Osteoblast (primary cell): ENCODE measurements around the gene FCAMR. TPM values are rescaled to one million over a fixed set of nuclear protein-coding genes. Genes with fewer than 3 reads are reported as not detected.

ENCODE experiments used
- DNase-seq: peaks from one replicate; pipeline ENCODE4 v3.0.0; 2011; ENCODE audit warnings: low spot score, mixed read lengths; ENCODE audit not compliant: insufficient read length; ENCODE audit errors: missing footprints
- H2AFZ ChIP-seq: 2 replicates; pipeline ENCODE4 v1.6.0; 2011; ENCODE audit warnings: mild to moderate bottlenecking, low read length
- H3K27ac ChIP-seq: 2 replicates; pipeline ENCODE4 v1.5.1; 2011; ENCODE audit warnings: mild to moderate bottlenecking, low read depth, low read length, moderate library complexity
- H3K27me3 ChIP-seq: 2 replicates; pipeline ENCODE4 v1.6.0; 2012; ENCODE audit warnings: mild to moderate bottlenecking, control low read depth, inconsistent platforms, low read length, moderate library complexity; ENCODE audit not compliant: insufficient read depth
- H3K36me3 ChIP-seq: 2 replicates; pipeline ENCODE4 v1.5.1; 2011; ENCODE audit warnings: mild to moderate bottlenecking, low read length, control low read depth, moderate library complexity; ENCODE audit not compliant: insufficient read depth
- H3K4me1 ChIP-seq: 2 replicates; pipeline ENCODE4 v1.5.1; 2011; ENCODE audit warnings: mild to moderate bottlenecking, low read length, control low read depth, moderate library complexity; ENCODE audit not compliant: insufficient read depth
- H3K4me2 ChIP-seq: 2 replicates; pipeline ENCODE4 v1.6.0; 2011; ENCODE audit warnings: mild to moderate bottlenecking, low read length; ENCODE audit not compliant: insufficient read depth
- H3K4me3 ChIP-seq: fragments of 200-600 bp; sonication (generic); 3 replicates; pipeline ENCODE4 v1.5.1; 2012; ENCODE audit warnings: mild to moderate bottlenecking, low read length, inconsistent platforms; ENCODE audit not compliant: insufficient read depth
- H3K79me2 ChIP-seq: 2 replicates; pipeline ENCODE4 v1.6.0; 2012; ENCODE audit warnings: mild to moderate bottlenecking, low read length, control low read depth, inconsistent platforms; ENCODE audit not compliant: insufficient read depth
- H3K9me3 ChIP-seq: 2 replicates; pipeline ENCODE4 v1.5.1; 2011; ENCODE audit warnings: low read depth, low read length, control low read depth
- H4K20me1 ChIP-seq: 2 replicates; pipeline ENCODE4 v1.6.0; 2012; ENCODE audit warnings: mild to moderate bottlenecking, low read length, control low read depth; ENCODE audit not compliant: insufficient read depth
- CTCF ChIP-seq: IDR thresholded peaks from 2 replicates; pipeline ENCODE4 v1.5.1; 2011; ENCODE audit warnings: mild to moderate bottlenecking, low read depth, low read length, moderate library complexity; ENCODE audit errors: extremely low read depth
- total RNA-seq: library from RNA; depleted of rRNA; stranded (reverse); fragments of >200 nt; gene quantifications from 2 replicates; pipeline ENCODE4 v1.2.3, GENCODE V29; 2012

Gene FCAMR
- total RNA-seq, 1 donor: not detected

- Histone ChIP-seq H3K4me1 (no peaks in the 10 kb centered on the region), H4K20me1 (no peaks in the 10 kb centered on the region), H3K79me2 (no peaks in the 10 kb centered on the region), H3K27me3 (peaks cover 4% of the 10 kb centered on the region), H3K27ac (no peak overlapping the region), H3K9me3 (no peaks in the 10 kb centered on the region), H3K36me3 (no peaks in the 10 kb centered on the region), H3K4me2 (no peak overlapping the region), H2AFZ (no peak overlapping the region), H3K4me3 (no peak overlapping the region)
- no peak for DNase-seq
- TF ChIP-seq CTCF: no peak
Measured at GRCh38 chr1:206932177-206932576, 38.1 kb downstream of the FCAMR start.

- Histone ChIP-seq H3K4me1 (no peaks in the 10 kb centered on the region), H4K20me1 (no peaks in the 10 kb centered on the region), H2AFZ (no peak overlapping the region), H3K27ac (no peak overlapping the region), H3K27me3 (peaks cover 3% of the 10 kb centered on the region), H3K9me3 (no peaks in the 10 kb centered on the region), H3K4me2 (no peak overlapping the region), H3K4me3 (no peak overlapping the region), H3K79me2 (no peaks in the 10 kb centered on the region), H3K36me3 (no peaks in the 10 kb centered on the region)
- peak; percentile 33 for TF ChIP-seq CTCF
- no peak for DNase-seq
Measured at GRCh38 chr1:206931709-206932108, 38.6 kb downstream of the FCAMR start.

- no peak overlapping the region for H3K4me2 ChIP-seq
- DNase-seq: no peak
Measured at GRCh38 chr1:206930210-206930798, 40.0 kb downstream of the FCAMR start.

GRCh38 chr1:206929524-206929923 is 40.7 kb downstream of the FCAMR start:
- Histone ChIP-seq H3K4me2 (no peak overlapping the region), H3K36me3 (no peaks in the 10 kb centered on the region), H3K4me1 (no peaks in the 10 kb centered on the region), H3K79me2 (no peaks in the 10 kb centered on the region), H3K27ac (no peak overlapping the region), H3K4me3 (no peak overlapping the region), H3K9me3 (no peaks in the 10 kb centered on the region), H2AFZ (no peak overlapping the region), H4K20me1 (no peaks in the 10 kb centered on the region), H3K27me3 (no peaks in the 10 kb centered on the region)
- no peak for TF ChIP-seq CTCF
- no peak for DNase-seq

More at GRCh38 chr1:206930210-206930798, 40.0 kb downstream of the FCAMR start:
- no peak for TF ChIP-seq CTCF
- Histone ChIP-seq H3K36me3 (no peaks in the 10 kb centered on the region), H4K20me1 (no peaks in the 10 kb centered on the region), H3K4me3 (no peak overlapping the region), H3K27me3 (no peaks in the 10 kb centered on the region), H2AFZ (no peak overlapping the region), H3K79me2 (no peaks in the 10 kb centered on the region), H3K4me1 (no peaks in the 10 kb centered on the region), H3K9me3 (no peaks in the 10 kb centered on the region), H3K27ac (no peak overlapping the region)
